HG02623 (cell line): ENCODE measurements around the gene ARRDC1.
A peak's percentile ranks its signal among the peaks of the same experiment; 100 is the strongest.
"Not testable (repeated sequence)": the region's sequence is repeated elsewhere in the genome, so short reads cannot be mapped to it uniquely, and the experiment has no call there.

ENCODE experiments used
- ATAC-seq: cut with Tn5 transposase; IDR thresholded peaks from one replicate; pipeline ENCODE4 v1.9.1; 2021; ENCODE audit warnings: moderate library complexity; ENCODE audit not compliant: unreplicated experiment

ARRDC1 gene

GRCh38 chr9:137605121-137606004, at the start of gene ARRDC1:
Gene ARRDC1, plus strand, starts transcription at chr9:137605686. Its CDS starts 32 bp downstream, at chr9:137605718.
- ATAC-seq: peak; percentile 68

DNA sequence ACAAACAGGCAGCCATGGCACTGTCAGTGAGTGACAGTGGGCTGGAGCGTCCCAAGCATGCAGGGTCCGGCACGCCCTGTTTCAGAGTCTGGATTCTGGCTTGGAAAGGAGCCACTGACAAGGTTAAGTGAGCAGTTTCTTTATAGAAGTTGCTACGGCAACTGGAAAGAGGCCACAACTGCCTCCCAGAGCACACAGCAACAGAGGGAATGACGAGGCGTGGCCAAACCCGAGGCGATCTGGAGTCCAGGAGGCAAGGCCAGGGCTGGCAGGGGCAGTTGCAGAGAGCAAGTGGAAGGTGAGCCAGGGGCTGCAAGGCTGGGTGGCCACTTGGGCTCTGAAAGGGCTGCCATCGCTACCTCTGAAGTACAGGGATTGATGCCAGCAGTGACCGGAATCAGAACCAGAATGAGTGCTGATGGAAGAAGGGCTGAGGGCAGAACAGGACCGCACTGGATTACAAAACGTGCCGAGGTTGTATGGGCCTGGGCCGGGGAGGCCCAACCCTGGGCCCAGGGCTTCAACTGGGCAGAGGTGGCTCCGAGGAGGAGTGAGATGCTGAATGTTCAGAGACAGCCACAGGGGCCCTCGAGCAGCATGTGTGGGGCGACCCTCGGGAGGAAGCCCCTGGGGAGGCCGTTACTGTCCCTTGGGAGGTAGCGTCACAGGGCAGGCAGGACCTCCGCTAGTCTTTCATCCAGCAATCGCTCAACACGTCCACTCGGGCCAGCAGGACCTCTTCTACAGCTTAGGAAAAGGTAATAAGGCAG, 49.2 kb upstream of the ARRDC1 start:
- ATAC-seq: no peak

GRCh38 chr9:137558127-137558526, 47.4 kb upstream of the ARRDC1 start:
- no peak for ATAC-seq

DNA sequence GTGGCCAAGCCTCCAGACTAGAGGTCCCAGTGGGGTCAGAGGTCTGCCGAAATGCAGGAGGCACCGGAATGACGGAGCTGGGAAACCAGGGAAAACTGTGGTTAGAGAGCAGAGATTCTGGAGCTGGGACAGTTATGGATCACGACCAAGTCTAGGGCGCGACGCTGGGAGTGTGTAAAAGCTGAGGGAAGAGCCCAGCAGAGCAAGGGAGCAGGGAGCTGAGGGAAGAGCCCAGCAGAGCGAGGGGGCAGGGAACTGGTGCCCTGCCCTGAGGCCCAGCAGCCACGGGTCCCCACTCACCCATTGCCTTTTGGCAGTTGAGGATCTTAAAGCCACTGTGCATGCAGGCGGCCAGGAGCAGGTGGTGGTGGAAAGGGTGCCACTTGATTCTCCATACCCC, 41.4 kb upstream of the ARRDC1 start:
- no peak for ATAC-seq

GRCh38 chr9:137564817-137565411, 40.6 kb upstream of the ARRDC1 start:
- no peak for ATAC-seq

- ATAC-seq: not testable (repeated sequence)
Measured at GRCh38 chr9:137568445-137568844, 37.0 kb upstream of the ARRDC1 start.

DNA sequence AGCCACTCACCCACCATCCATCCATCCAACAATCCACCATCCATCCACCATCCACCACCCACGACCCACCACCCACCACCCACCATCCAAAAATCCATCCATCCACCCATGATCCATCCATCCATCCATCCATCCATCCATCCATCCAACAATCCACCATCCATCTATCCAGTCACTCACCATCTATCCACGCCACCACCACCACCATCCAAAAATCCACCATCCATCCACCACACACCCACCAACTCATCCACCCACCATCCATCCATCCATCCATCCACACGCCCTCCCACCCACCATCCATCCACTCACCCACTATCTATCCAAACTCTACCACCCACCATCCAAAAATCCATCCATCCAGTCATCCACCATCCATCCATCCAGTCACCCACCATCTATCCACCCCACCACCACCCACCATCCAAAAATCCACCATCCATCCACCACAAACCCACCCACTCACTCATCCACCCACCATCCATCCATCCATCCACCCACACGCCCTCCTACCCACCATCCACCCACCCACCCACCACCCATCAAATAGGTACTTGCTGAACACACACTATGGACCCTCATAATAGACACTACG, 35.8 kb upstream of the ARRDC1 start:
- no peak for ATAC-seq

- ATAC-seq: no peak
Measured at GRCh38 chr9:137570566-137570965, 34.9 kb upstream of the ARRDC1 start.

DNA sequence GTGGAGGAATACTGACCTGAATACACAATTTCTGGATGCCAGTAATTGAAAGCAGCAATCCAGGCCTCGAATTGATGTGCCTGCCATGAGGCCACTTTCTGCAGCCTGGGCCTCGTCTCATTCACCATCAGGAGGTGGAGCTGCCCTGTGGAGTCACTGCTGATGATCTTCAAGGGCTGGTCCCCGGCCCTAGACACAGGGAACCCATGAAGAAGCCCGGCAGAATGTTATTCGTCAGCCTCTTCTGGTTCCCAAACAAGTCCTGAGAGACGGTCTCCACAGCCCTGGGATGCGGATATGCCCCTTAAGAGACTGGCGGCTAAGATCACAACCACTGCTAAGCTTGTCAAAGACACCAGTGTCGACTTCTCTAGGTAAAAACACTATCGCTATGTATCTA, 31.3 kb upstream of the ARRDC1 start:
- ATAC-seq: no peak

DNA sequence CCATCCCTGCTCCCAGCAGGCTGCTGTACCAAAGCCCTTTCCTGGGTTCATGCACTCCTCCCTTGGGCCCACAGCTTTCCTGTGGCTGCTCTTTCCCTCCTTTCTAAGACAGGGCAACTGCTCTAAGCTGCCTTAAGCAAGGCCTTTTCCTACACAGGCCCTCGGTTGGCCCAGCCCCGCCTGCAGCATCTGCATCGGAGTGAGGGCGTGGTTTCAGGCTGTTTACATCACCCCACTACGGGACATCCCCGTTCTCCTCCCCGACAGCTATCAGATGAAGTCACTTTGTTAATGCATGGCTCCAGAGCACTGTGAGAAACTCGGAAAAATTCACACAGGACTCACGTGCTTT, 30.1 kb upstream of the ARRDC1 start:
- ATAC-seq: no peak

DNA sequence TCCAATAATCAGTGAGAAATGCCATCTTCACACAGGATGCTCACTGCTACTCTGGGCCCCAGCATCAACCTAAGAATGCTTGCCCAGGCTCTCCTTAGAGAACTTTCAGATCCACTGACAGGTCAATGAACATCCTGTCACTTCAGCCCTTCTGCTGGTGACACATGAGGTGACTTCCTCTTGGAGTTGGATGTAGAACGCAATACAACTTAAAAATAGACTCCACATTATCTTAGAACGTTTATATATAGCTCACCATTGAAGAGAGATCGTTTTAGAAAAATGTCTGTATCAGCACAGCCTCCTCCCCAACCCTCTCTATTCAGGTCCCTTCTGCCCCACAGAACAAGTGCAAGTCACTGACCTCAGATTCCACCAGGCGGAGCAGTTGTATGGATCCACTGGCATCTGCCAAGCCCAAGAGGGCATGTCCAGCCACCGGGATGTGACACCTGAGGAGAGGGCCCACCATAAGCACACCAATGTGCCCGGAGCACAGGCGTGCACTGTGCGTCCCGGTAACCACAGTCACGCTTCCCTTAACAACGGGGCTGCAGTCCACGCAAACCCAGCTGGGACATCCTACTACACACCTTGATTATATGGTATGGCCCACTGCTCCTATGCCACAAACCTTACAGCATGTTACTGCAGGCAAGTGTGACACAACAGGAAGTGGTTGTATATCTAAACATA, 29.6 kb upstream of the ARRDC1 start:
- ATAC-seq: no peak

- peak; percentile 78 for ATAC-seq
Measured at GRCh38 chr9:137578518-137579258, 26.8 kb upstream of the ARRDC1 start, which contains the start of gene DPH7. Gene DPH7, minus strand, starts transcription at chr9:137578925. Its CDS starts 148 bp downstream, at chr9:137578777.

DNA sequence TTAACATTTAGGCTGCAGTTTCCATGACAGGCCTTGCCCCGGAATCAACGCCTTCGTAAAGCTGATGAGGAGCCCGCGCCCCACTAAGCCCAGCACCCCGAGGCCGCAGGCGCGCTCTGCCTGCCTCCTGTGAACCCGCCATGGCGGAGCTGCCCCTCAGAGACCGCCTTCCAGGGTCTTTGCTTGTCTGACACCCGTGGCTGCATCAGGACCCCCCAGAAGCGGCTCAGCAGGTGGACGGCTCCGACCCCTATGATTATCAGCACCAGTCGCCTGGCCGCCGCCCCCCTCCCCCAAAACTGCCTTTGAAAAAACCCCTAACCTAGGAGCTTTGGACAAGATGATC, 26.3 kb upstream of the ARRDC1 start:
- no peak for ATAC-seq

DNA sequence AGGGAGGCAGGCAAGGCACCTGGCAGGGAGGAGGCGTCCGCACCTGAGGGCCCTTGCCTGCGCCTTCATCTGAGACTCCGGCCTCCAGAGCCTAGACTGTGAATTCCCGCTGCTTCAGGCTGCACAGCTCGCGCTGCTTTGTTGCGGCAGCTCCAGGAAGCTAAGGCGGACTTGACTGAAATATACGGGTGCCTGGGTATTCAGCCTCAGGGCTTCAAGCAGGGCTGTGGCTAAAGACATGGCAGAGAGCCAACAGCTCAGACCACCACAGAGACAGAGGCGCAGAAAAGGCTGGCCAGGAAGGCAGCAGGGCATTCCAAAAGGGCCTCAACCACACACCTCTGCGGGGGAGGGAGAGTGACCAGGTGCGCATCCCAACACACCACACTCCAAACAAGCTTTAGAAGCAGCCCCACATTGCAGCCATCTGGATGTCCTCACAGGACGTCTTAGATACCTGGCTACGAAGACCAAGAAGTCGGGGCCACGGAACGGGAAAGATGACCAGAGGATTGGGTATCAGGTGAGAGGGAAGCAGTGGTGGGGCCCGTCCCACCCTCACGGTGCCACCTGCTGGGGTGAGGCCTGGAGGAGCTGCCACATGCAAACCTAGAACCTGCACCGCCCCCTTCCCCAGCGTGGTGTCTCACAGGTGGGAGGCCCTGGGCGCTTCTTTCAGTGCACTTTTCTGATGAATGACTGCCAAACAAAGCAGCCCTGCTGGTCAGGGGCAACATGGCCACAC, 25.1 kb upstream of the ARRDC1 start:
- no peak for ATAC-seq

GRCh38 chr9:137580954-137581322, 24.5 kb upstream of the ARRDC1 start:
- ATAC-seq: no peak

DNA sequence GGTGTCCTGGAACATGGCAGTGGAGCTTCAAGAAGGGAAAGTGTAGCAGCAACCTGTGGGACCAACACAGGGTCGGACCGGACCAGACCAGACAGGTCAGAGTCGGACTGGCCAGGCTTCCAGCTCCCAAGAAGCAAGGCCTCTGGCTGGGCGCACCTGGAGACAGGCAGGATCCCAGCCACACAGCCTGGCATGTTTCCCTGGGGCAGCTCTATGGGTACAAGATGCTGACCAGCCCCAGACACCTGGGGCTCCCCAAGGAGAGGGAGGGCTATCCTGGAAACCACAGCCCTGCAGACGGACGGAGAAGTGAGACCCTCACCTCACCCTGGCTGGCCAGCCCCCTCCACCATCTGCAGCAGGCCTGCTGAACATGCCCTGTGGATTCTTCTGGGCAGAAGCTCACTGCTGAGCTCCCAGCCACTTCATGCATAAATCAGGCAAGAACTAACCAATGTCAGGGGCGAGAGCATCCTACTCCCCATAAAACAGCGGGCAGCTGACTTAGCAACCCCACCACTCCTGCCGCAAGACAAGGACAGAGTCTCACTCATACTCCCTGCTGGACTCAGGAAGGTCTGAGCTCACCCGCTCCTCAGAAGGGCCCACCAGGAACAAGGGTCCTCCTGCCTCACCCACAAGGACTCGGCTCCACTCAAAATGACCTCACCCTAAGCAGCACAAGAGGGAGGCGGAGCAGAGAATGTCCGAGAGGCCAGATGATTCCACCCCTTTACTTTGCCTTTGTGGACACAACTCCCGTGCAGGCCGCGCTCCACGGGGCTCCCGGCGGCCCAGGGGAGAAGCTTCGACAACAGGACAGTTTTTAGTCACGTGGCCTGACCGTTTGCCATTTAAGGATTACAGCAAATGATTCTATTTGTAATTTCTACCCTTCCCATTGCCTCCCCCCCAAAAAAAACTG, 23.9 kb upstream of the ARRDC1 start:
- no peak for ATAC-seq

GRCh38 chr9:137582286-137582860, 23.1 kb upstream of the ARRDC1 start:
- ATAC-seq: no peak

- ATAC-seq: no peak
Measured at GRCh38 chr9:137583347-137583746, 22.1 kb upstream of the ARRDC1 start.
